ENCODE measurements around the gene LDHAL6A. TPM values are rescaled to one million over a fixed set of nuclear protein-coding genes. Genes with fewer than 3 reads are reported as not detected.

LDHAL6A gene
- polyA plus RNA-seq, 6 donors from 2014 or later: 0.50 TPM; not detected in 5

- H3K9me3 Mint-ChIP-seq: no peaks in the 10 kb centered on the region
- DNase-seq (no peak), ATAC-seq (ENCODE audit: low read depth in 2 of 2) (no peak)
- peaks cover 16 to 21% of the 10 kb centered on the region in 2 donors for H3K36me3 Mint-ChIP-seq
- peak overlapping the region in 2 of 6 donors; percentile 24 to 69 for H3K27ac Mint-ChIP-seq
- H3K4me3 Mint-ChIP-seq: no peak overlapping the region
- H3K4me1 Mint-ChIP-seq: peaks cover 5 to 19% (median 10%) of the 10 kb centered on the region in 3 donors
- no peaks in the 10 kb centered on the region for H3K27me3 Mint-ChIP-seq
Measured at GRCh38 chr11:18495703-18496102, 40.0 kb downstream of the LDHAL6A start.

- DNase-seq (no peak), ATAC-seq (ENCODE audit: low read depth in 2 of 2) (no peak)
- H3K4me1 Mint-ChIP-seq: peaks cover 5 to 19% (median 10%) of the 10 kb centered on the region in 3 donors
- peaks cover 27 to 37% of the 10 kb centered on the region in 2 donors for H3K36me3 Mint-ChIP-seq
- H3K4me3 Mint-ChIP-seq: no peak overlapping the region
- peak overlapping the region in 4 of 6 donors; percentile 5 to 34 (median 16) for H3K27ac Mint-ChIP-seq
- no peaks in the 10 kb centered on the region for H3K27me3 Mint-ChIP-seq
- no peaks in the 10 kb centered on the region for H3K9me3 Mint-ChIP-seq
Measured at GRCh38 chr11:18498039-18498438, 42.4 kb downstream of the LDHAL6A start.

GRCh38 chr11:18501629-18502028, 46.0 kb downstream of the LDHAL6A start:
- DNase-seq (no peak), ATAC-seq (ENCODE audit: low read depth in 2 of 2) (no peak)
- H3K4me3 Mint-ChIP-seq: no peak overlapping the region
- H3K9me3 Mint-ChIP-seq: no peaks in the 10 kb centered on the region
- peak overlapping the region in 2 of 6 donors; percentile 8 to 21 for H3K27ac Mint-ChIP-seq
- H3K27me3 Mint-ChIP-seq: no peaks in the 10 kb centered on the region
- peaks cover 27 to 31% of the 10 kb centered on the region in 2 donors for H3K36me3 Mint-ChIP-seq
- peaks cover 0 to 7% (median 5%) of the 10 kb centered on the region in 3 donors for H3K4me1 Mint-ChIP-seq

GRCh38 chr11:18502352-18502751, 46.7 kb downstream of the LDHAL6A start:
- H3K27me3 Mint-ChIP-seq: no peaks in the 10 kb centered on the region
- H3K9me3 Mint-ChIP-seq: no peaks in the 10 kb centered on the region
- DNase-seq (no peak), ATAC-seq (ENCODE audit: low read depth in 2 of 2) (no peak)
- H3K36me3 Mint-ChIP-seq: peaks cover 31 to 37% of the 10 kb centered on the region in 2 donors
- H3K4me1 Mint-ChIP-seq: peaks cover 0 to 7% (median 5%) of the 10 kb centered on the region in 3 donors
- H3K4me3 Mint-ChIP-seq: no peak overlapping the region
- H3K27ac Mint-ChIP-seq: peak overlapping the region in 1 of 6 donors; percentile 40

GRCh38 chr11:18521122-18521521, 65.5 kb downstream of the LDHAL6A start:
- no peak overlapping the region for H3K4me3 Mint-ChIP-seq
- no peaks in the 10 kb centered on the region for H3K27me3 Mint-ChIP-seq
- DNase-seq (no peak), ATAC-seq (ENCODE audit: low read depth in 2 of 2) (no peak)
- no peaks in the 10 kb centered on the region for H3K9me3 Mint-ChIP-seq
- H3K36me3 Mint-ChIP-seq: peaks cover 0 to 8% of the 10 kb centered on the region in 2 donors
- H3K4me1 Mint-ChIP-seq: peaks cover 20 to 41% (median 22%) of the 10 kb centered on the region in 3 donors
- H3K27ac Mint-ChIP-seq: no peak overlapping the region

- DNase-seq: no peak
- Mint-ChIP-seq H3K36me3 (peaks cover 0 to 16% of the 10 kb centered on the region in 2 donors), H3K27ac (peak overlapping the region in 5 of 6 donors; percentile 34 to 92 (median 60)), H3K9me3 (no peaks in the 10 kb centered on the region), H3K27me3 (no peaks in the 10 kb centered on the region), H3K4me1 (peaks cover 30 to 52% (median 33%) of the 10 kb centered on the region in 3 donors), H3K4me3 (peak overlapping the region in 1 of 8 donors; percentile 42)
- ATAC-seq (ENCODE audit: low read depth in 2 of 2): no peak
Measured at GRCh38 chr11:18522388-18522787, 66.7 kb downstream of the LDHAL6A start.

GRCh38 chr11:18523084-18523483, 67.4 kb downstream of the LDHAL6A start:
- ATAC-seq (ENCODE audit: low read depth in 2 of 2) (no peak), DNase-seq (no peak)
- no peak overlapping the region for H3K4me3 Mint-ChIP-seq
- H3K27me3 Mint-ChIP-seq: no peaks in the 10 kb centered on the region
- H3K4me1 Mint-ChIP-seq: peaks cover 35 to 59% (median 38%) of the 10 kb centered on the region in 3 donors
- H3K9me3 Mint-ChIP-seq: no peaks in the 10 kb centered on the region
- peaks cover 0 to 16% of the 10 kb centered on the region in 2 donors for H3K36me3 Mint-ChIP-seq
- H3K27ac Mint-ChIP-seq: peak overlapping the region in 4 of 6 donors; percentile 5 to 72 (median 30)

- Mint-ChIP-seq H3K27me3 (no peaks in the 10 kb centered on the region), H3K4me3 (peak overlapping the region in 2 of 8 donors; percentile 15 to 37), H3K9me3 (no peaks in the 10 kb centered on the region), H3K36me3 (peaks cover 0 to 16% of the 10 kb centered on the region in 2 donors), H3K4me1 (peaks cover 35 to 64% (median 43%) of the 10 kb centered on the region in 3 donors), H3K27ac (peak overlapping the region in 4 of 6 donors; percentile 24 to 87 (median 65))
- ATAC-seq (ENCODE audit: low read depth in 2 of 2) (no peak), DNase-seq (no peak)
Measured at GRCh38 chr11:18524248-18524647, 68.6 kb downstream of the LDHAL6A start.

- H3K4me1 Mint-ChIP-seq: peaks cover 35 to 56% (median 43%) of the 10 kb centered on the region in 3 donors
- H3K27ac Mint-ChIP-seq: peak overlapping the region; percentile 100
- peak overlapping the region; percentile 97 to 100 (median 99) for H3K4me3 Mint-ChIP-seq
- ATAC-seq (ENCODE audit: low read depth in 2 of 2): no peak
- no peaks in the 10 kb centered on the region for H3K27me3 Mint-ChIP-seq
- DNase-seq: no peak
- H3K36me3 Mint-ChIP-seq: peaks cover 0 to 16% of the 10 kb centered on the region in 2 donors
- no peaks in the 10 kb centered on the region for H3K9me3 Mint-ChIP-seq
Measured at GRCh38 chr11:18526130-18526520, 70.5 kb downstream of the LDHAL6A start.

- DNase-seq (peak; percentile 92), ATAC-seq (ENCODE audit: low read depth in 2 of 2) (peak; percentile 84 to 87)
- peaks cover 0 to 16% of the 10 kb centered on the region in 2 donors for H3K36me3 Mint-ChIP-seq
- H3K27me3 Mint-ChIP-seq: no peaks in the 10 kb centered on the region
- no peaks in the 10 kb centered on the region for H3K9me3 Mint-ChIP-seq
- peak within 1 kb of the TSS; percentile 100 for H3K27ac Mint-ChIP-seq
- peak within 1 kb of the TSS; percentile 97 to 100 (median 99) for H3K4me3 Mint-ChIP-seq
- peaks cover 35 to 56% (median 41%) of the 10 kb centered on the region in 3 donors for H3K4me1 Mint-ChIP-seq
Measured at GRCh38 chr11:18526521-18527296, 71.1 kb downstream of the LDHAL6A start, which contains the start of gene TSG101. Gene TSG101 (minus strand): TSS chr11:18526942. CDS start chr11:18526816, 126 bp downstream.

GRCh38 chr11:18527512-18527911, 71.9 kb downstream of the LDHAL6A start:
- Mint-ChIP-seq H3K36me3 (peaks cover 0 to 9% of the 10 kb centered on the region in 2 donors), H3K4me3 (peak overlapping the region; percentile 97 to 100 (median 99)), H3K27me3 (no peaks in the 10 kb centered on the region), H3K9me3 (no peaks in the 10 kb centered on the region), H3K27ac (peak overlapping the region; percentile 100), H3K4me1 (peaks cover 27 to 50% (median 33%) of the 10 kb centered on the region in 3 donors)
- ATAC-seq (ENCODE audit: low read depth in 2 of 2) (no peak), DNase-seq (no peak)
